HG02588 (cell line): ENCODE measurements around the gene CORO2B.
"Not testable (repeated sequence)": the region's sequence is repeated elsewhere in the genome, so short reads cannot be mapped to it uniquely, and the experiment has no call there.

Source experiments
- ATAC-seq: cut with Tn5 transposase; IDR thresholded peaks from one replicate; pipeline ENCODE4 v1.9.1; 2021; ENCODE audit warnings: mild to moderate bottlenecking, moderate library complexity; ENCODE audit not compliant: unreplicated experiment

Gene CORO2B

DNA sequence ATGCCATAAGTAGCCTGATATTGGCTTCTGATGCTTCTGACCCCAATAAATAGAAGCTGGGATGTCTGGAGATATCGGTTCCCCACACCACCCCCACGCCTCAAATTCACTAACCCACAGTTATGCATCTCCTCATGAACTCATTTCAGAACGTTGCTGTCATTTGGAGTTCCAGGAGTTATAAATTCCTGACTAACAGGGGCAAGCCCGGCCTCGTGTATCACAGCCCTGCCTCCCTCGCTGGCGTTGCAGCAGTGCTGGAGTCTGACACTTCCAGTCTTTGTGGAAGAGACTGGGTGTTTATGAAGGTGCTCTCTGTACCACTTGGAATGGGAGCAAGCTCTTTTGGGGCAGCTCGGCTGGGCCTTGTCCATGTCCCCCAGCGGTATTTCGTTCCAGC, 140.9 kb downstream of the CORO2B start:
- no peak for ATAC-seq

GRCh38 chr15:68721886-68722285, 143.1 kb downstream of the CORO2B start:
- no peak for ATAC-seq

- no peak for ATAC-seq
These were observed 146.9 kb downstream of the CORO2B start for GRCh38 chr15:68725736-68726135.

DNA sequence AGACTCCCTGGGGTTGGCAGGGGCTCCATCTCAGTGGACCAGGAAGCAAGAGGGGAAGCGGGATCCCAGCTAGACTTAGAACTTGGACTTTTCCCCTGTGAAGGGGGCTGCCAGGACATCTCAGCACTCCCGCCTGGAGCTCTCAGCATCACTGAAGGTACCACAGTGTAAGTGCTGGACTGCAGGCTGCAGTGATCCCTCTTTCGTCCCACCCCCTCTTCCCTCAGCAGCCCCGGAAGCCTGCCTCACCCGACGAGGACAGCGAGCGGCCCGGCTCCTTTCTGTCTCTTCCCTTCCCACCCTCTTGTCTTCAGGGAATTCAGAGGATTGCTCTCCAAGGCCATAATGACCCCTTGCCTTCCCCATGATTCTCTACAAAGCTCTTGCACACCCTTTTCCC, 147.5 kb downstream of the CORO2B start:
- no peak for ATAC-seq

- no peak for ATAC-seq
These were observed 151.1 kb downstream of the CORO2B start for GRCh38 chr15:68729789-68730411.

DNA sequence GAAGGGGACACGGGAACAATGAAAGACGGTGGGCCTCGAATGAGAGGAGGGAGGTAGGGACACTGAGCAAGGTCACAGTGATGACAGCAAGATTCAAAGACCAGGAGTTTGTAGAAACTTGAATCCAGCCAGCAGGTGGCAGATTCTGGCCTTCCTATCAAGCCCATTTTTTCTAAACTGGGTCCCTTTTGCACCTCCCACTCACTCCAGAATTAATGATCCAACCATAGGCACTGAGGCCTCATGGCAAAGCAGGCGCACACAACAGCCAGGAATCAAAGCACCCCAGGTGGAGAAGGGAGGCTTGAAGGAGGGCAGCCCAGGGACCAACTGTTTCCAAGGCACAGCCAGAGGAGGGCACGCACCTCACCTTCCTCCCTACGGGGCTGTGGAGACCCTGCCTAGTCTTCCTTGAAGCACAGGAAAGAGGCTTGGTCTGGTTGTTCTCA, 151.7 kb downstream of the CORO2B start:
- ATAC-seq: no peak

DNA sequence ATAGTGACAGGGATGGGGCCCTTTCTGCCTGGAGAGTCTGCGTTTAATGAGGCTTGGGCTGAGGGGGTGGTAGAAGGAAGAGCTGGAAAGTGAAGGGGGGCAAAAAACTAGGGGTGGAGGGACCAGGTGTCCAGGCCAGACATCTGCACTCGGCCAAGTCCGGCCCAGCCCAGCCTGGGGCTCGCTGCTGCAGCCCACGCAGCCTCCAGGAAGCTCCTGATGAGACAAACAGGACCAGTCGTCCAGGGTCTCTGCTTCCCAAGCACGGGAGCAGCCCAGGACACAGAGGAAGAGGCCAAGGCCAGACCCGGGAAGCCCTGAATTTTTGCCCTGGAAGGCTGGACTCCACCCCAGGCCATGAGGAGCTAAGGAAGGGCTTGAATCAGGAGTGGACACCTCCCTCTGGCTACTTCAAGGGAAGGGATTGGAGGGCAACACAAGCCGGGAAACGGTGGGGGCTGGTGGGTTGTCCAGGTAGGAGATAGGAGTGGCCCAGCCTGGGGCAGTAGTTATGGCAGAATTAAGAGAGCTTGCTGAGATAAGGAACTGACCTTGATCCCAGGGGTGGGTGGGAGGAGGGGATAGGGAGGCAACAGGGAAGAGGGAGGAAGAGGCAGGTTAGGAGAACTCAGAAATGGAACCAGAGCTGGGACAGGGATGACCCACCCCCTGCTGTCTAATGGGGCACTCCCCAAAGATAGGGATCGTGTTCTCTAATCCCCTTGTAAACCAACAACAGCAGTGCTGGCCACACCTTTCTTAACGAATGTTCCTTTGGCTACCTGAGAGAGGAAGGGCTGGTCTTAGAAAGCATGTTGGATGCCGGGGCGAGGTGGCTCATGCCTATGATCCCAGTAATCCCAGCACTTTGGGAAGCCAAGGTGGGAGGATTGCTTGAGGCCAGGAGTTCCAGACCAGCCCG, 152.4 kb downstream of the CORO2B start:
- no peak for ATAC-seq

- no peak for ATAC-seq
These were observed 153.7 kb downstream of the CORO2B start for GRCh38 chr15:68732451-68732850.

- ATAC-seq: no peak
These were observed 154.9 kb downstream of the CORO2B start for GRCh38 chr15:68733666-68734065.

DNA sequence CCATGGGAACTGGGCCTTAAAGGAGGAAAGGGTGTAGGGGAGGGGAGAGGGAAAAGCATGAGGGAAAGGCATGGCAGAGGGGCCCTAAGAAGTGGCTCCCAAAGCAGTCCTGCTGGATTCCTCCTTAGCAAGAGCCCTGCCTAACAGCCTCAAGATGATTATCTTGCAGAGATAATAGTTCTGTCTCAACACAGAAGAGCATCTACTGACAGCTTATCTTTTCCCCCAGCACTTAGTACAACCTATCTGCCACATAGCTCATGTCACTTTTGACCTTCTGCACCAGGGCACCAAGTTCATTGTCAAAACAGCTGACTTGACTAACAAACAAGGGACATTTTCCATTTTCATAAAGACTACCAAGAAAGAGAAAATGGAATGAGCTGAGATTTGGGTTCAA, 155.6 kb downstream of the CORO2B start:
- ATAC-seq: no peak

GRCh38 chr15:68734881-68735280, 156.1 kb downstream of the CORO2B start:
- no peak for ATAC-seq

GRCh38 chr15:68735610-68736009, 156.8 kb downstream of the CORO2B start:
- ATAC-seq: no peak

- no peak for ATAC-seq
These were observed 160.7 kb downstream of the CORO2B start for GRCh38 chr15:68739390-68740080.

- ATAC-seq: no peak
These were observed 164.5 kb downstream of the CORO2B start for GRCh38 chr15:68743256-68743655.

DNA sequence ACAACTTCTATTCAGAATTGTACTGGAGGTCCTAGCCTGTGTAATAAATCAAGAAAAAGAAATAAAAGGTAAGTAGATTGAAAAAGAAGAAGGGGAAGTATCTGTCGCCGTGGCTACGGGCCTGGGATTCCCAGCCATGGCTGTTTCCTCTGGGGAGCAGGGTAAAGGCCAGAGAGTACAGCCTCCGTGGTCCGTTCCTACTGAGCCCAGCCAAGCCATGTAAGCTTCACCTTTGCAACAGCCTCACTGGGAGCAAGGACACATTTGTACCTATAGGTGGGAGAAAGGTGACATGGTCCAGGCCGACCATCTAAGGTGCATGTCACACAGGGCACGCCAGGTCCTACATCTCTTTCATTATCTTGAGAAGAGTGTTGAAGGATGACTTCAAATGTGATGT, 170.6 kb downstream of the CORO2B start:
- no peak for ATAC-seq

DNA sequence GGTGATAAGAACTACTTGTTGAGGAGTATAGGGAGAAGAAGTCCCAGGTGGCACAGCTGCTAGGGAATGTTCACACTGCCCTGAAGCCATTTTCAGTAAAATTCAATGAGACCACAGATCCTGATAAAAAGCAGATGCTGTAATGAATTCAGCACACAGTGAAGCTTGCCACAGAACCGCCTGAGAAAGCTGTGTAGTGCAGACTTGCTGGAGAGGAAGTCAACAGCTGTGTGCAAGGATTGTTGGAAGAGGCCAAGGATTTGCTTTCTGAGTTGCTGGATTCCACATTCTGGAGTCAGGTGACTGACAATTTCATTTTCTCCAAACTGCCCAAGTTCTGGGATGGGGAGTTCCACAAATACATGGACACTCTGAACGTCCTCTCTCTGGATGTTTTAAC, 171.0 kb downstream of the CORO2B start:
- no peak for ATAC-seq

GRCh38 chr15:68751622-68752021, 172.8 kb downstream of the CORO2B start:
- ATAC-seq: no peak

- ATAC-seq: no peak
These were observed 176.9 kb downstream of the CORO2B start for GRCh38 chr15:68755731-68756130.

GRCh38 chr15:68759982-68760579, 181.3 kb downstream of the CORO2B start:
- ATAC-seq: not testable (repeated sequence)

- ATAC-seq: no peak
These were observed 184.3 kb downstream of the CORO2B start for GRCh38 chr15:68763063-68763462.

- no peak for ATAC-seq
These were observed 185.3 kb downstream of the CORO2B start for GRCh38 chr15:68764090-68764489.
